GM23338 (cell line): ENCODE results near the gene HMHB1. TPM values are rescaled to one million over a fixed set of nuclear protein-coding genes. Genes with fewer than 3 reads are reported as not detected.

ENCODE experiments used
- ATAC-seq: fragments of 200-7000 bp; cut with Tn5 transposase; 3 replicates; pipeline ENCODE4 v1.9.1; 2020
- DNase-seq: peaks from one replicate; pipeline ENCODE4 v3.0.0-alpha.2; 2015; ENCODE audit warnings: low spot score
- H2AFZ ChIP-seq: fragments of 200-600 bp; sonication (generic); 2 replicates; pipeline ENCODE4 v1.8.0; 2016; ENCODE audit warnings: antibody characterized with exemption, mild to moderate bottlenecking, moderate library complexity
- H3F3A ChIP-seq: fragments of 200-600 bp; sonication (generic); replicated peaks from 2 replicates; pipeline ENCODE4 v1.8.0; 2017; ENCODE audit warnings: antibody characterized with exemption, mixed run types, low read depth
- H3K27ac ChIP-seq: fragments of 200-600 bp; sonication (generic); 2 replicates; pipeline ENCODE4 v1.6.1; 2016; ENCODE audit warnings: low read depth
- H3K27me3 ChIP-seq: fragments of 200-600 bp; sonication (generic); 2 replicates; pipeline ENCODE4 v1.8.0; 2016; ENCODE audit warnings: mild to moderate bottlenecking, mixed run types, moderate library complexity; ENCODE audit not compliant: insufficient read depth
- H3K36me3 ChIP-seq: fragments of 200-600 bp; sonication (generic); 2 replicates; pipeline ENCODE4 v1.8.0; 2016; ENCODE audit warnings: mild to moderate bottlenecking; ENCODE audit not compliant: insufficient read depth
- H3K4me1 ChIP-seq: fragments of 200-600 bp; sonication (generic); 2 replicates; pipeline ENCODE4 v1.8.0; 2016; ENCODE audit warnings: mild to moderate bottlenecking, moderate library complexity; ENCODE audit not compliant: insufficient read depth
- H3K4me2 ChIP-seq: fragments of 200-600 bp; sonication (generic); 2 replicates; pipeline ENCODE4 v1.7.1; 2017; ENCODE audit warnings: mixed run types
- H3K4me3 ChIP-seq: fragments of 200-600 bp; sonication (generic); 2 replicates; pipeline ENCODE4 v1.6.1; 2016; ENCODE audit warnings: mixed run types
- H3K79me2 ChIP-seq: fragments of 200-600 bp; sonication (generic); replicated peaks from 2 replicates; pipeline ENCODE4 v1.8.0; 2017; ENCODE audit warnings: mild to moderate bottlenecking; ENCODE audit not compliant: insufficient read depth
- H3K9me2 ChIP-seq: fragments of 200-600 bp; sonication (generic); 2 replicates; pipeline ENCODE4 v1.8.0; 2017; ENCODE audit not compliant: insufficient read depth
- H4K20me1 ChIP-seq: fragments of 200-600 bp; sonication (generic); replicated peaks from 2 replicates; pipeline ENCODE4 v1.8.0; 2017; ENCODE audit warnings: mild to moderate bottlenecking; ENCODE audit not compliant: insufficient read depth
- H3K27ac Mint-ChIP-seq: 2 replicates; pipeline ENCODE4 v1.8.0; 2020; ENCODE audit warnings: inconsistent platforms, mild to moderate bottlenecking, moderate library complexity, mixed read lengths
- H3K27me3 Mint-ChIP-seq: 3 replicates; pipeline ENCODE4 v1.8.0; 2022; ENCODE audit warnings: low read depth, mild to moderate bottlenecking, moderate library complexity, mixed read lengths, inconsistent platforms; ENCODE audit not compliant: insufficient read depth, poor library complexity
- H3K36me3 Mint-ChIP-seq: 3 replicates; pipeline ENCODE4 v1.8.0; 2021; ENCODE audit warnings: low read depth, mild to moderate bottlenecking, inconsistent platforms, moderate library complexity, mixed read lengths
- H3K4me1 Mint-ChIP-seq: 3 replicates; pipeline ENCODE4 v1.8.0; 2020; ENCODE audit warnings: mild to moderate bottlenecking, inconsistent platforms, mixed read lengths
- H3K4me3 Mint-ChIP-seq: 3 replicates; pipeline ENCODE4 v1.8.0; 2021; ENCODE audit warnings: moderate library complexity, mild to moderate bottlenecking, inconsistent platforms, mixed read lengths
- H3K9me3 Mint-ChIP-seq: 3 replicates; pipeline ENCODE4 v1.8.0; 2020; ENCODE audit warnings: moderate library complexity, mild to moderate bottlenecking, inconsistent platforms, mixed read lengths
- CREB1 ChIP-seq: fragments of 250-450 bp; sonication (Bioruptor Pico); IDR thresholded peaks from 2 replicates; pipeline ENCODE4 v1.5.0; 2020; ENCODE audit warnings: low read depth, mild to moderate bottlenecking, moderate library complexity
- EZH2 ChIP-seq: fragments of 200-600 bp; sonication (generic); IDR thresholded peaks from one replicate; pipeline ENCODE4 v1.8.0; 2017; ENCODE audit warnings: antibody characterized with exemption, mild to moderate bottlenecking, low read depth; ENCODE audit not compliant: unreplicated experiment
- EZH2phosphoT487 ChIP-seq: fragments of 200-600 bp; sonication (generic); IDR thresholded peaks from one replicate; pipeline ENCODE4 v1.8.1; 2018; ENCODE audit warnings: antibody characterized with exemption; ENCODE audit not compliant: unreplicated experiment
- JUNB ChIP-seq: IDR thresholded peaks from one replicate; pipeline ENCODE4 v1.6.1; 2016; ENCODE audit warnings: antibody characterized with exemption; ENCODE audit not compliant: unreplicated experiment
- NANOG ChIP-seq: IDR thresholded peaks from 2 replicates; pipeline ENCODE4 v1.6.1; 2016; ENCODE audit warnings: antibody characterized with exemption, borderline replicate concordance
- POLR2AphosphoS5 ChIP-seq: IDR thresholded peaks from 2 replicates; pipeline ENCODE4 v1.6.1; 2016; ENCODE audit warnings: antibody characterized with exemption, low read depth
- STAT1 ChIP-seq: IDR thresholded peaks from one replicate; pipeline ENCODE4 v1.6.1; 2016; ENCODE audit warnings: antibody characterized with exemption; ENCODE audit not compliant: unreplicated experiment
- ZNF114 ChIP-seq: fragments of 250-450 bp; sonication (Bioruptor Pico); IDR thresholded peaks from 2 replicates; pipeline ENCODE4 v1.5.0; 2020; ENCODE audit warnings: mild to moderate bottlenecking, moderate library complexity
- ZNF331 ChIP-seq: fragments of 250-450 bp; sonication (Bioruptor Pico); IDR thresholded peaks from 2 replicates; pipeline ENCODE4 v1.5.0; 2020; ENCODE audit warnings: low read depth, mild to moderate bottlenecking, moderate library complexity
- polyA plus RNA-seq: library from polyadenylated mRNA; unstranded; fragments of >200 nt; fragmentation: Nextera tagmentation; extraction: Ambion mirVana; gene quantifications from 2 replicates; pipeline ENCODE4 v1.2.1, GENCODE V29; 2016
- total RNA-seq: library from RNA; depleted of rRNA; stranded (reverse); fragments of >200 nt; shearing (Covaris generic); gene quantifications from 2 replicates; pipeline ENCODE4 v1.2.3, GENCODE V29; 2014
- TF ChIP-seq, protein P1 (sequence below): fragments of 250-450 bp; sonication (Bioruptor Pico); IDR thresholded peaks from 2 replicates; pipeline ENCODE4 v1.5.0; 2020; ENCODE audit warnings: mild to moderate bottlenecking, moderate library complexity
- TF ChIP-seq, protein P2 (sequence below): IDR thresholded peaks from one replicate; pipeline ENCODE4 v1.6.1; 2018; ENCODE audit warnings: antibody characterized with exemption; ENCODE audit not compliant: unreplicated experiment
- TF ChIP-seq, protein P3 (sequence below): IDR thresholded peaks from 2 replicates; pipeline ENCODE4 v1.6.1; 2016; ENCODE audit warnings: antibody characterized with exemption

Gene HMHB1
- total and polyA plus RNA-seq, 2 experiments from 2014 or later, result not detected

DNA sequence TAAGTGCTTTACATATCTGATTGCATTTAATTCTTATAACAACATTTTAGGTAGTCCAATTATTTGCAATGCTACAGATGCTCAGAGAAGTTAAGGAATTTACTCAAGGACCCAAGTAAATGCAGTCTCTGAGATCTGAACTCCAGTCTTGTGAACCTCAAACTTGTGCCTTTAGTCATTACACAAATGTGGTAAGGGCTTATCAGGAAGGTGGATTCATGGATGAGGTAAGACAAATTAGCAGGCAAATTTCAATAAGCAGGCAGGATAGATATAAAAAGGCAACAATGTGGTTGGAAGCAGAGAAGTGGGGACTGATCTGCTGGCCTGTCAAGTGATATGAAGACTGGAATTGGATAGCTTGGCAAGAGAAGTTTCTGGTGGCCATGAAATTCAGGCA lies 29.5 kb downstream of the HMHB1 start:
- H3K36me3 Mint-ChIP-seq, result no peaks in the 10 kb centered on the region
- H3K4me3 ChIP-seq, result no peak overlapping the region
- no peak overlapping the region for H3K4me2 ChIP-seq

DNA sequence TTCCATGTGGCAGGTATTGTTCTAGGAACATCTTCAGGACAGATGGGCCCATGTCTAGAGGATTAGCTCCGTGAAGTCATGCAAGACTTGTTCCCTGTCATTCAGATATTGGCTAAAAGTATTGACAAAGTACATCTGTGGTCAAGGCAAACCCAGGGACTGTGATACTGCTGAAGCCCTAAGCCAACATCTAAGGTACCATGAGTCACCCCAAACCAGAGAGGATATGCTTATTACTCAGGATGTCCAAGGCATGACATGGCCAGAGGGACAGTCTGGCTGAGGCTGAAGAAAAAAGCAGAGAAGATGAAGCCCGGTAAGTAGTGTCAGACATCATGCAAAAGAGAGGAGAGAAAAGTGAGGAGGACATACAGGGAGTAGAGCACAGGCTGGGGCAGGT lies 31.0 kb downstream of the HMHB1 start:
- H3K9me2 ChIP-seq, result peaks cover 23% of the 10 kb centered on the region; the same call in 1 of the 2 replicates
- Mint-ChIP-seq H3K27me3 (no peaks in the 10 kb centered on the region), H3K27ac (no peak overlapping the region), H3K36me3 (no peaks in the 10 kb centered on the region), H3K4me1 (no peaks in the 10 kb centered on the region), H3K9me3 (no peaks in the 10 kb centered on the region), H3K4me3 (no peak overlapping the region)
- no peak overlapping the region for H2AFZ ChIP-seq
- ATAC-seq (no peak), DNase-seq (no peak)
- no peaks in the 10 kb centered on the region for H4K20me1 ChIP-seq
- H3K4me3 ChIP-seq, result no peak overlapping the region
- no peaks in the 10 kb centered on the region for H3F3A ChIP-seq
- H3K4me2 ChIP-seq, result no peak overlapping the region
- no peaks in the 10 kb centered on the region for H3K36me3 ChIP-seq
- H3K27me3 ChIP-seq, result no peaks in the 10 kb centered on the region
- H3K4me1 ChIP-seq, result no peaks in the 10 kb centered on the region
- H3K79me2 ChIP-seq, result no peaks in the 10 kb centered on the region
- H3K27ac ChIP-seq, result no peak overlapping the region
- no peak for TF ChIP-seq EZH2
- TF ChIP-seq CREB1 (CRISPR knock-in tag), result no peak
- no peak for TF ChIP-seq JUNB
- TF ChIP-seq, protein P1, sequence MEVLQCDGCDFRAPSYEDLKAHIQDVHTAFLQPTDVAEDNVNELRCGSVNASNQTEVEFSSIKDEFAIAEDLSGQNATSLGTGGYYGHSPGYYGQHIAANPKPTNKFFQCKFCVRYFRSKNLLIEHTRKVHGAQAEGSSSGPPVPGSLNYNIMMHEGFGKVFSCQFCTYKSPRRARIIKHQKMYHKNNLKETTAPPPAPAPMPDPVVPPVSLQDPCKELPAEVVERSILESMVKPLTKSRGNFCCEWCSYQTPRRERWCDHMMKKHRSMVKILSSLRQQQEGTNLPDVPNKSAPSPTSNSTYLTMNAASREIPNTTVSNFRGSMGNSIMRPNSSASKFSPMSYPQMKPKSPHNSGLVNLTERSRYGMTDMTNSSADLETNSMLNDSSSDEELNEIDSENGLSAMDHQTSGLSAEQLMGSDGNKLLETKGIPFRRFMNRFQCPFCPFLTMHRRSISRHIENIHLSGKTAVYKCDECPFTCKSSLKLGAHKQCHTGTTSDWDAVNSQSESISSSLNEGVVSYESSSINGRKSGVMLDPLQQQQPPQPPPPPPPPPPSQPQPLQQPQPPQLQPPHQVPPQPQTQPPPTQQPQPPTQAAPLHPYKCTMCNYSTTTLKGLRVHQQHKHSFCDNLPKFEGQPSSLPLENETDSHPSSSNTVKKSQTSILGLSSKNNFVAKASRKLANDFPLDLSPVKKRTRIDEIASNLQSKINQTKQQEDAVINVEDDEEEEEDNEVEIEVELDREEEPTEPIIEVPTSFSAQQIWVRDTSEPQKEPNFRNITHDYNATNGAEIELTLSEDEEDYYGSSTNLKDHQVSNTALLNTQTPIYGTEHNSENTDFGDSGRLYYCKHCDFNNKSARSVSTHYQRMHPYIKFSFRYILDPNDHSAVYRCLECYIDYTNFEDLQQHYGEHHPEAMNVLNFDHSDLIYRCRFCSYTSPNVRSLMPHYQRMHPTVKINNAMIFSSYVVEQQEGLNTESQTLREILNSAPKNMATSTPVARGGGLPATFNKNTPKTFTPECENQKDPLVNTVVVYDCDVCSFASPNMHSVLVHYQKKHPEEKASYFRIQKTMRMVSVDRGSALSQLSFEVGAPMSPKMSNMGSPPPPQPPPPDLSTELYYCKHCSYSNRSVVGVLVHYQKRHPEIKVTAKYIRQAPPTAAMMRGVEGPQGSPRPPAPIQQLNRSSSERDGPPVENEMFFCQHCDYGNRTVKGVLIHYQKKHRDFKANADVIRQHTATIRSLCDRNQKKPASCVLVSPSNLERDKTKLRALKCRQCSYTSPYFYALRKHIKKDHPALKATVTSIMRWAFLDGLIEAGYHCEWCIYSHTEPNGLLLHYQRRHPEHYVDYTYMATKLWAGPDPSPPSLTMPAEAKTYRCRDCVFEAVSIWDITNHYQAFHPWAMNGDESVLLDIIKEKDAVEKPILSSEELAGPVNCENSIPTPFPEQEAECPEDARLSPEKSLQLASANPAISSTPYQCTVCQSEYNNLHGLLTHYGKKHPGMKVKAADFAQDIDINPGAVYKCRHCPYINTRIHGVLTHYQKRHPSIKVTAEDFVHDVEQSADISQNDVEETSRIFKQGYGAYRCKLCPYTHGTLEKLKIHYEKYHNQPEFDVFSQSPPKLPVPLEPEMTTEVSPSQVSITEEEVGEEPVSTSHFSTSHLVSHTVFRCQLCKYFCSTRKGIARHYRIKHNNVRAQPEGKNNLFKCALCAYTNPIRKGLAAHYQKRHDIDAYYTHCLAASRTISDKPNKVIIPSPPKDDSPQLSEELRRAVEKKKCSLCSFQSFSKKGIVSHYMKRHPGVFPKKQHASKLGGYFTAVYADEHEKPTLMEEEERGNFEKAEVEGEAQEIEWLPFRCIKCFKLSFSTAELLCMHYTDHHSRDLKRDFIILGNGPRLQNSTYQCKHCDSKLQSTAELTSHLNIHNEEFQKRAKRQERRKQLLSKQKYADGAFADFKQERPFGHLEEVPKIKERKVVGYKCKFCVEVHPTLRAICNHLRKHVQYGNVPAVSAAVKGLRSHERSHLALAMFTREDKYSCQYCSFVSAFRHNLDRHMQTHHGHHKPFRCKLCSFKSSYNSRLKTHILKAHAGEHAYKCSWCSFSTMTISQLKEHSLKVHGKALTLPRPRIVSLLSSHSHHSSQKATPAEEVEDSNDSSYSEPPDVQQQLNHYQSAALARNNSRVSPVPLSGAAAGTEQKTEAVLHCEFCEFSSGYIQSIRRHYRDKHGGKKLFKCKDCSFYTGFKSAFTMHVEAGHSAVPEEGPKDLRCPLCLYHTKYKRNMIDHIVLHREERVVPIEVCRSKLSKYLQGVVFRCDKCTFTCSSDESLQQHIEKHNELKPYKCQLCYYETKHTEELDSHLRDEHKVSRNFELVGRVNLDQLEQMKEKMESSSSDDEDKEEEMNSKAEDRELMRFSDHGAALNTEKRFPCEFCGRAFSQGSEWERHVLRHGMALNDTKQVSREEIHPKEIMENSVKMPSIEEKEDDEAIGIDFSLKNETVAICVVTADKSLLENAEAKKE, result no peak
- TF ChIP-seq, protein P2, sequence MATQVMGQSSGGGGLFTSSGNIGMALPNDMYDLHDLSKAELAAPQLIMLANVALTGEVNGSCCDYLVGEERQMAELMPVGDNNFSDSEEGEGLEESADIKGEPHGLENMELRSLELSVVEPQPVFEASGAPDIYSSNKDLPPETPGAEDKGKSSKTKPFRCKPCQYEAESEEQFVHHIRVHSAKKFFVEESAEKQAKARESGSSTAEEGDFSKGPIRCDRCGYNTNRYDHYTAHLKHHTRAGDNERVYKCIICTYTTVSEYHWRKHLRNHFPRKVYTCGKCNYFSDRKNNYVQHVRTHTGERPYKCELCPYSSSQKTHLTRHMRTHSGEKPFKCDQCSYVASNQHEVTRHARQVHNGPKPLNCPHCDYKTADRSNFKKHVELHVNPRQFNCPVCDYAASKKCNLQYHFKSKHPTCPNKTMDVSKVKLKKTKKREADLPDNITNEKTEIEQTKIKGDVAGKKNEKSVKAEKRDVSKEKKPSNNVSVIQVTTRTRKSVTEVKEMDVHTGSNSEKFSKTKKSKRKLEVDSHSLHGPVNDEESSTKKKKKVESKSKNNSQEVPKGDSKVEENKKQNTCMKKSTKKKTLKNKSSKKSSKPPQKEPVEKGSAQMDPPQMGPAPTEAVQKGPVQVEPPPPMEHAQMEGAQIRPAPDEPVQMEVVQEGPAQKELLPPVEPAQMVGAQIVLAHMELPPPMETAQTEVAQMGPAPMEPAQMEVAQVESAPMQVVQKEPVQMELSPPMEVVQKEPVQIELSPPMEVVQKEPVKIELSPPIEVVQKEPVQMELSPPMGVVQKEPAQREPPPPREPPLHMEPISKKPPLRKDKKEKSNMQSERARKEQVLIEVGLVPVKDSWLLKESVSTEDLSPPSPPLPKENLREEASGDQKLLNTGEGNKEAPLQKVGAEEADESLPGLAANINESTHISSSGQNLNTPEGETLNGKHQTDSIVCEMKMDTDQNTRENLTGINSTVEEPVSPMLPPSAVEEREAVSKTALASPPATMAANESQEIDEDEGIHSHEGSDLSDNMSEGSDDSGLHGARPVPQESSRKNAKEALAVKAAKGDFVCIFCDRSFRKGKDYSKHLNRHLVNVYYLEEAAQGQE, result no peak
- TF ChIP-seq NANOG, result no peak
- TF ChIP-seq ZNF114, result no peak
- no peak for TF ChIP-seq POLR2AphosphoS5
- TF ChIP-seq, protein P3, sequence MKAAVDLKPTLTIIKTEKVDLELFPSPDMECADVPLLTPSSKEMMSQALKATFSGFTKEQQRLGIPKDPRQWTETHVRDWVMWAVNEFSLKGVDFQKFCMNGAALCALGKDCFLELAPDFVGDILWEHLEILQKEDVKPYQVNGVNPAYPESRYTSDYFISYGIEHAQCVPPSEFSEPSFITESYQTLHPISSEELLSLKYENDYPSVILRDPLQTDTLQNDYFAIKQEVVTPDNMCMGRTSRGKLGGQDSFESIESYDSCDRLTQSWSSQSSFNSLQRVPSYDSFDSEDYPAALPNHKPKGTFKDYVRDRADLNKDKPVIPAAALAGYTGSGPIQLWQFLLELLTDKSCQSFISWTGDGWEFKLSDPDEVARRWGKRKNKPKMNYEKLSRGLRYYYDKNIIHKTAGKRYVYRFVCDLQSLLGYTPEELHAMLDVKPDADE, result no peak
- TF ChIP-seq ZNF331 (CRISPR knock-in tag), result no peak
- TF ChIP-seq STAT1, result no peak
- no peak for TF ChIP-seq EZH2phosphoT487

More for the DNA sequence above, 29.5 kb downstream of the HMHB1 start:
- no peak overlapping the region for H2AFZ ChIP-seq
- no peak for ATAC-seq
- Mint-ChIP-seq H3K4me3 (no peak overlapping the region), H3K9me3 (no peaks in the 10 kb centered on the region), H3K4me1 (no peaks in the 10 kb centered on the region), H3K27ac (no peak overlapping the region), H3K27me3 (no peaks in the 10 kb centered on the region)
- H3F3A ChIP-seq, result no peaks in the 10 kb centered on the region
- no peak for DNase-seq
- no peaks in the 10 kb centered on the region for H3K79me2 ChIP-seq
- no peaks in the 10 kb centered on the region for H4K20me1 ChIP-seq
- no peaks in the 10 kb centered on the region for H3K4me1 ChIP-seq
- H3K27ac ChIP-seq, result no peak overlapping the region
- H3K27me3 ChIP-seq, result no peaks in the 10 kb centered on the region
- TF ChIP-seq STAT1, result no peak
- peaks cover 23% of the 10 kb centered on the region; the same call in 1 of the 2 replicates for H3K9me2 ChIP-seq
- no peaks in the 10 kb centered on the region for H3K36me3 ChIP-seq
